GM12892 (cell line): ENCODE data around the gene ZFPM1.

ENCODE experiments used
- POLR2A ChIP-seq: IDR thresholded peaks from 2 replicates; pipeline ENCODE4 v1.6.1; 2011; ENCODE audit warnings: low read depth, low read length, control low read depth
- POLR2AphosphoS5 ChIP-seq: IDR thresholded peaks from 2 replicates; pipeline ENCODE4 v1.6.1; 2011; ENCODE audit warnings: low read depth, low read length, control low read depth

GRCh38 chr16:88468275-88469129, 15.4 kb downstream of the ZFPM1 start:
- TF ChIP-seq POLR2A (no peak), POLR2AphosphoS5 (no peak)
